Spleen (tissue), 11 donors: ENCODE data around the gene ZNHIT6. TPM values are rescaled to one million over a fixed set of nuclear protein-coding genes. Genes with fewer than 3 reads are reported as not detected.
"Not testable (repeated sequence)": the region's sequence is repeated elsewhere in the genome, so short reads cannot be mapped to it uniquely, and the experiment has no call there.

Experiments
- DNase-seq: peaks from one replicate; pipeline ENCODE4 v3.0.0-alpha.2; 2020
- H3K27ac ChIP-seq, 8 donors: fragments of 200-600 bp; sonication (generic) in 7 of 8; 1 replicate in 4 of 8; 2 replicates in 4 of 8; pipeline versions ENCODE4 v1.5.0 to v1.8.0; 2016 to 2021; ENCODE audit warnings: inconsistent platforms in 4 of 8, mild to moderate bottlenecking in 4 of 8, moderate library complexity in 1 of 8
- H3K27me3 ChIP-seq, 7 donors: fragments of 200-600 bp; sonication (generic) in 6 of 7; replicated peaks in 1 of 7; 1 replicate in 4 of 7; 2 replicates in 3 of 7; pipeline versions ENCODE4 v1.5.0 to v1.8.0; 2016 to 2021; ENCODE audit warnings: inconsistent platforms in 3 of 7, mild to moderate bottlenecking in 1 of 7
- H3K36me3 ChIP-seq, 6 donors: fragments of 200-600 bp; sonication (generic) in 5 of 6; 1 replicate in 4 of 6; 2 replicates in 2 of 6; pipeline versions ENCODE4 v1.5.0 to v1.8.0; 2016 to 2021; ENCODE audit warnings: inconsistent platforms in 2 of 6
- H3K4me1 ChIP-seq, 6 donors: fragments of 200-600 bp; sonication (generic) in 5 of 6; 1 replicate in 3 of 6; 2 replicates in 3 of 6; pipeline versions ENCODE4 v1.5.0 to v1.8.0; 2016 to 2021; ENCODE audit warnings: inconsistent platforms in 3 of 6
- H3K4me3 ChIP-seq, 8 donors: fragments of 200-600 bp; sonication (generic) in 7 of 8; 1 replicate in 4 of 8; 2 replicates in 4 of 8; pipeline versions ENCODE4 v1.5.0 to v1.8.0; 2016 to 2021; ENCODE audit warnings: inconsistent platforms in 4 of 8, mild to moderate bottlenecking in 4 of 8, moderate library complexity in 2 of 8
- H3K9me3 ChIP-seq, 8 donors: fragments of 200-600 bp; sonication (generic) in 7 of 8; 1 replicate in 4 of 8; 2 replicates in 4 of 8; pipeline versions ENCODE4 v1.5.0 to v1.8.0; 2016 to 2021; ENCODE audit warnings: inconsistent platforms in 4 of 8
- CTCF ChIP-seq, 11 experiments: fragments of 200-600 bp in 7 of 11; fragments of 450-650 bp in 4 of 11; sonication (generic) in 4 of 11; IDR thresholded peaks in 8 of 11; conservative IDR thresholded peaks in 3 of 11; 1 replicate in 7 of 11; 2 replicates in 4 of 11; pipeline versions ENCODE4 v1.4.0 to v1.8.0; 2016 to 2021; ENCODE audit warnings: antibody characterized with exemption in 11 of 11, inconsistent platforms in 4 of 11, mild to moderate bottlenecking in 1 of 11
- POLR2A ChIP-seq, 3 donors: fragments of 450-650 bp; IDR thresholded peaks; one replicate each; pipeline ENCODE4 v1.5.1; 2017; ENCODE audit warnings: antibody characterized with exemption in 3 of 3, mild to moderate bottlenecking in 1 of 3
- POLR2AphosphoS5 ChIP-seq, 3 donors: sonication (generic); formaldehyde crosslinking; IDR thresholded peaks; one replicate each; pipeline ENCODE4 v1.5.1; 2017; ENCODE audit warnings: antibody characterized with exemption in 3 of 3
- WGBS, 5 donors: extraction: QIAGEN DNeasy Blood & Tissue Kit in 3 of 5; methylation state at CpG; one replicate each; pipeline versions ENCODE4 v1.1.5 to v1.1.7; 2013 to 2018; 5-methylcytosine and 5-hydroxymethylcytosine counted together
- intact Hi-C: fragments of 100-400 bp; cut with DNase I; formaldehyde crosslinking; loops from one replicate; pipeline ENCODE4 v1.15.0; 2023; ENCODE audit warnings: low total_unique reads
- polyA plus RNA-seq, 3 donors: library from polyadenylated mRNA; stranded (reverse); fragments of 200-250 nt; gene quantifications; one replicate each; pipeline ENCODE4 v1.2.1, GENCODE V29; 2013
- total RNA-seq, 7 donors: library from RNA; depleted of rRNA in 3 of 7; stranded (reverse); fragments of >200 nt in 3 of 7; fragmentation: NEBNext Ultra II Directional in 4 of 7; extraction: Animal tissue kit (Norgen Biotek cat#: 25700) in 4 of 7; gene quantifications; one replicate each; pipeline versions ENCODE4 v1.1.0 to v1.2.1, GENCODE V29; 2016 to 2021
- donor health status: healthy with polysubstance abuse.
- donor health status: DM: no; HTN: no; CAD: no; lungs with moderate emphysema.
- donor health status: DM: no; HTN: no; CAD: no.
- donor health status: Bipolar disorder and iron deficiency.
- donor health status: healthy.
- donor health status: DM: no; HTN: no; CAD: no.
- donor health status: DM: yes; HTN: yes; CAD: no.

ZNHIT6 gene
- total and polyA plus RNA-seq, 10 donors = 6.2 to 17.2 (median 11.6) TPM

GRCh38 chr1:85743814-85744213 lies 35.6 kb upstream of the ZNHIT6 start:
- intact Hi-C loops = no loop called here
- Histone ChIP-seq H3K9me3 (no peaks in the 10 kb centered on the region), H3K36me3 (no peaks in the 10 kb centered on the region), H3K4me1 (no peaks in the 10 kb centered on the region), H3K27ac (no peak overlapping the region), H3K4me3 (no peak overlapping the region), H3K27me3 (no peaks in the 10 kb centered on the region)
- WGBS, 5 donors = 83 to 92% (median 84%) methylated on average over 3 of the region's 3 CpGs
- TF ChIP-seq POLR2A (IDR thresholded peaks at IDR 0.05) (no peak), POLR2AphosphoS5 (IDR thresholded peaks at IDR 0.05) (no peak), CTCF (IDR thresholded peaks at IDR 0.05 in 8 of 11, conservative IDR thresholded peaks at IDR 0.05 in 3 of 11) (no peak)
- DNase-seq = no peak

- no peaks in the 10 kb centered on the region for H3K4me1 ChIP-seq
- H3K27me3 ChIP-seq = no peaks in the 10 kb centered on the region
- H3K36me3 ChIP-seq = no peaks in the 10 kb centered on the region
- TF ChIP-seq CTCF (IDR thresholded peaks at IDR 0.05 in 8 of 11, conservative IDR thresholded peaks at IDR 0.05 in 3 of 11) = no peak
- TF ChIP-seq POLR2AphosphoS5 (IDR thresholded peaks at IDR 0.05) = no peak
- TF ChIP-seq POLR2A (IDR thresholded peaks at IDR 0.05) = no peak
- intact Hi-C loops = no loop called here
- H3K9me3 ChIP-seq = no peaks in the 10 kb centered on the region
- H3K27ac ChIP-seq = no peak overlapping the region
- H3K4me3 ChIP-seq = no peak overlapping the region
- WGBS, 5 donors = 56 to 97% (median 80%) methylated on average over 1 of the region's 1 CpG
- DNase-seq = no peak
These were observed 26.7 kb upstream of the ZNHIT6 start for GRCh38 chr1:85734931-85735330.

- no peak for DNase-seq
- peaks cover 0 to 5% (median 0%) of the 10 kb centered on the region in 7 donors for H3K27me3 ChIP-seq
- H3K4me1 ChIP-seq = no peaks in the 10 kb centered on the region
- 86 to 92% (median 91%) methylated on average over 7 of the region's 7 CpGs for WGBS, 5 donors
- H3K36me3 ChIP-seq = no peaks in the 10 kb centered on the region
- peaks cover 0 to 40% (median 36%) of the 10 kb centered on the region in 8 donors for H3K9me3 ChIP-seq
- intact Hi-C loops = no loop called here
- H3K4me3 ChIP-seq = no peak overlapping the region
- H3K27ac ChIP-seq = no peak overlapping the region
- TF ChIP-seq POLR2AphosphoS5 (IDR thresholded peaks at IDR 0.05) = no peak
- no peak for TF ChIP-seq POLR2A (IDR thresholded peaks at IDR 0.05)
- no peak for TF ChIP-seq CTCF (IDR thresholded peaks at IDR 0.05 in 8 of 11, conservative IDR thresholded peaks at IDR 0.05 in 3 of 11)
These were observed 10.6 kb upstream of the ZNHIT6 start for GRCh38 chr1:85718678-85719340.

- H3K27ac ChIP-seq, DNase-seq, H3K4me1 ChIP-seq, intact Hi-C loops, H3K36me3 ChIP-seq, H3K4me3 ChIP-seq: not testable (repeated sequence)
- Histone ChIP-seq H3K27me3 (peaks cover 0 to 11% (median 0%) of the 10 kb centered on the region in 7 donors), H3K9me3 (peaks cover 0 to 25% (median 14%) of the 10 kb centered on the region in 8 donors)
- WGBS, 5 donors = 78 to 90% (median 84%) methylated on average over 14 of the region's 14 CpGs
These were observed 6.3 kb upstream of the ZNHIT6 start for GRCh38 chr1:85714418-85715114.
